ENCODE measurements around the gene IL2RA. TPM values are rescaled to one million over a fixed set of nuclear protein-coding genes. Genes with fewer than 3 reads are reported as not detected.
A peak's percentile ranks its signal among the peaks of the same experiment; 100 is the strongest.

The IL2RA gene
- total and polyA plus RNA-seq, 12 donors, result 0.19 to 9.1 (median 0.82) TPM

GRCh38 chr10:6086375-6087233, 24.4 kb upstream of the IL2RA start:
- 14 to 16% methylated on average over 19 of the region's 19 CpGs for WGBS, 2 donors
- Histone ChIP-seq H3K4me1 (peaks cover 8 to 63% (median 50%) of the 10 kb centered on the region in 9 donors), H3K4me3 (peak overlapping the region in 8 of 10 donors; percentile 2 to 40 (median 20))

GRCh38 chr10:6083523-6084475, 21.6 kb upstream of the IL2RA start:
- peak overlapping the region in 5 of 10 donors; percentile 7 to 51 (median 9) for H3K27ac ChIP-seq
- ATAC-seq (peak in 1 of 8 donors; percentile 4), DNase-seq (no peak)
- H3K36me3 ChIP-seq, result no peaks in the 10 kb centered on the region
- intact Hi-C loops (cut with DNase I), result loop anchor here in 3 of 10 donors (5.0 to 10.0 kb wide), 2 partner anchors 131 to 139 kb away; no protein-coding TSS in a partner anchor
- peaks cover 0 to 43% (median 32%) of the 10 kb centered on the region in 9 donors for H3K4me1 ChIP-seq
- TF ChIP-seq CTCF (IDR thresholded peaks at IDR 0.05), result no peak
- H3K27me3 ChIP-seq, result peaks cover 0 to 5% (median 0%) of the 10 kb centered on the region in 7 donors
- no peaks in the 10 kb centered on the region for H3K9me3 ChIP-seq
- no peak overlapping the region for H3K4me3 ChIP-seq
- WGBS, 2 donors, result 40% methylated on average over 17 of the region's 17 CpGs

More at GRCh38 chr10:6086375-6087233, 24.4 kb upstream of the IL2RA start:
- Histone ChIP-seq H3K27ac (peak overlapping the region in 9 of 10 donors; percentile 31 to 83 (median 71)), H3K9me3 (no peaks in the 10 kb centered on the region), H3K27me3 (peaks cover 0 to 5% (median 0%) of the 10 kb centered on the region in 7 donors), H3K36me3 (no peaks in the 10 kb centered on the region)
- peak; percentile 54 to 94 (median 83) for TF ChIP-seq CTCF (IDR thresholded peaks at IDR 0.05)
- intact Hi-C loops (cut with DNase I), result loop anchor here in 8 of 10 donors (1.0 to 10.0 kb wide), 12 partner anchors 32 to 316 kb away; no protein-coding TSS in a partner anchor
- ATAC-seq, result peak; percentile 61 to 85 (median 73)
- DNase-seq, result peak; percentile 89 to 91

GRCh38 chr10:6082496-6083395, 20.6 kb upstream of the IL2RA start:
- Histone ChIP-seq H3K27me3 (peaks cover 0 to 5% (median 0%) of the 10 kb centered on the region in 7 donors), H3K4me1 (peaks cover 0 to 37% (median 32%) of the 10 kb centered on the region in 9 donors), H3K27ac (peak overlapping the region in 5 of 10 donors; percentile 7 to 51 (median 9)), H3K36me3 (no peaks in the 10 kb centered on the region), H3K4me3 (no peak overlapping the region), H3K9me3 (no peaks in the 10 kb centered on the region)
- peak in 1 of 2 donors; percentile 45 for DNase-seq
- intact Hi-C loops (cut with DNase I), result loop anchor here in 3 of 10 donors (5.0 to 10.0 kb wide), 2 partner anchors 130 to 138 kb away; no protein-coding TSS in a partner anchor
- no peak for TF ChIP-seq CTCF (IDR thresholded peaks at IDR 0.05)
- 48 to 54% methylated on average over 9 of the region's 9 CpGs for WGBS, 2 donors
- ATAC-seq, result peak in 2 of 8 donors; percentile 26 to 39
